Kidney (tissue), 14 donors: Measurements from ENCODE around the gene ALPG. TPM values are rescaled to one million over a fixed set of nuclear protein-coding genes. Genes with fewer than 3 reads are reported as not detected.

ENCODE experiments used
- DNase-seq, 5 donors: peaks; one replicate each; pipeline ENCODE4 v3.0.0-alpha.2; 2013 to 2020
- FAIRE-seq: peaks from 2 replicates; lab custom pipeline; 2012; peaks lifted over from hg19 to GRCh38; lab: Jason Lieb, UNC
- H3K27ac ChIP-seq, 2 donors: one replicate each; pipeline ENCODE4 v1.7.0; 2013; ENCODE audit warnings: low read depth in 2 of 2, low read length in 2 of 2, inconsistent platforms in 1 of 2
- H3K27me3 ChIP-seq: one replicate; pipeline ENCODE4 v1.7.1; 2013; ENCODE audit warnings: low read length, inconsistent platforms; ENCODE audit not compliant: control insufficient read depth, insufficient read depth
- H3K36me3 ChIP-seq, 3 donors: one replicate each; pipeline versions ENCODE4 v1.7.0 to v1.7.1; 2013; ENCODE audit warnings: low read length in 3 of 3, control low read depth in 1 of 3, inconsistent platforms in 1 of 3; ENCODE audit not compliant: insufficient read depth in 3 of 3, control insufficient read depth in 2 of 3
- H3K4me1 ChIP-seq, 3 donors: one replicate each; pipeline versions ENCODE4 v1.7.0 to v1.7.1; 2013; ENCODE audit warnings: low read length in 3 of 3, inconsistent platforms in 1 of 3, low read depth in 1 of 3; ENCODE audit not compliant: control insufficient read depth in 2 of 3, insufficient read depth in 2 of 3
- H3K4me3 ChIP-seq, 3 donors: one replicate each; pipeline versions ENCODE4 v1.7.0 to v1.8.1; 2013; ENCODE audit warnings: low read length in 3 of 3, control low read depth in 1 of 3, inconsistent platforms in 1 of 3
- H3K9ac ChIP-seq, 3 donors: one replicate each; pipeline versions ENCODE4 v1.7.0 to v1.7.1; 2013; ENCODE audit warnings: low read length in 3 of 3, control low read depth in 1 of 3, inconsistent platforms in 1 of 3
- H3K9me3 ChIP-seq, 3 donors: one replicate each; pipeline versions ENCODE4 v1.7.0 to v1.7.1; 2013; ENCODE audit warnings: low read length in 3 of 3, control low read depth in 1 of 3, inconsistent platforms in 1 of 3; ENCODE audit not compliant: control insufficient read depth in 2 of 3, insufficient read depth in 1 of 3
- intact Hi-C: fragments of 100-400 bp; cut with DNase I; formaldehyde crosslinking; loops from one replicate; pipeline ENCODE4 v1.11.1; 2022
- polyA plus RNA-seq: library from polyadenylated mRNA; stranded (reverse); fragments of 350-450 nt; fragmentation: Illumina TruSeq; extraction: RNeasy Lipid Tissue Mini Kit (QIAGEN cat#74804); gene quantifications from one replicate; pipeline ENCODE4 v1.2.3, GENCODE V29; 2014; ENCODE audit warnings: low read depth, low replicate concordance; ENCODE audit not compliant: insufficient read depth
- total RNA-seq: library from RNA; stranded (reverse); fragmentation: NEBNext Ultra II Directional; extraction: Animal tissue kit (Norgen Biotek cat#: 25700); gene quantifications from one replicate; pipeline ENCODE4 v1.2.1, GENCODE V29; 2021
- TF ChIP-seq, protein P1 (sequence below): IDR thresholded peaks from 3 replicates; pipeline ENCODE4 v1.5.1; 2012; ENCODE audit warnings: mild to moderate bottlenecking, moderate library complexity, borderline replicate concordance; ENCODE audit not compliant: insufficient read depth; ENCODE audit errors: extremely low read depth
- donor health status: control.
- donor health status: control.
- donor health status: control.
- donor health status: control.
- donor health status: control.
- donor health status: DM: yes; HTN: yes; CAD: no.
- donor health status: Normal renal cell carcinoma (clear cell type).

ALPG gene
- total and polyA plus RNA-seq, 2 donors from 2014 or later = not detected

DNA sequence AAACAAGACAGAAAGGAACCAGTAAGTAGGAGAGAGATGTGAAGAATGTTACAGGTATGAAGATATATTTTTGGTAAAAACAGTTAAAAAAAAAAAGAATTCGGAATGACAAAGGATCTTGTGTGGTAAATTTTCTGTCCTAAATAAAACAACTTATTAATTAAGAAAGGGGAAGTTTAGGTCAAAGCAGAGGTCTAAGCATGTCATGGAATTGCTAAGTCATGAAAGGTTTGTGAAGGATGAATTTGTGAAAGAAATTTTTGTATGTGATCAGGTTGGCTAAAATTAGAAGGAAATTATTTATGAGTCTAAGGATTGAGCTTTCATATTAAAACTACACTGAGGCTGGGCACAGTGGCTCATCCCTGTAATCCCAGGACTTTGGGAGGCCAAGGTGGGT lies 11.1 kb upstream of the ALPG start:
- H3K27me3 ChIP-seq = no peaks in the 10 kb centered on the region
- no peaks in the 10 kb centered on the region for H3K4me1 ChIP-seq
- DNase-seq = no peak
- H3K9me3 ChIP-seq = no peaks in the 10 kb centered on the region
- no peak for FAIRE-seq
- no peak overlapping the region for H3K9ac ChIP-seq
- TF ChIP-seq, protein P1, sequence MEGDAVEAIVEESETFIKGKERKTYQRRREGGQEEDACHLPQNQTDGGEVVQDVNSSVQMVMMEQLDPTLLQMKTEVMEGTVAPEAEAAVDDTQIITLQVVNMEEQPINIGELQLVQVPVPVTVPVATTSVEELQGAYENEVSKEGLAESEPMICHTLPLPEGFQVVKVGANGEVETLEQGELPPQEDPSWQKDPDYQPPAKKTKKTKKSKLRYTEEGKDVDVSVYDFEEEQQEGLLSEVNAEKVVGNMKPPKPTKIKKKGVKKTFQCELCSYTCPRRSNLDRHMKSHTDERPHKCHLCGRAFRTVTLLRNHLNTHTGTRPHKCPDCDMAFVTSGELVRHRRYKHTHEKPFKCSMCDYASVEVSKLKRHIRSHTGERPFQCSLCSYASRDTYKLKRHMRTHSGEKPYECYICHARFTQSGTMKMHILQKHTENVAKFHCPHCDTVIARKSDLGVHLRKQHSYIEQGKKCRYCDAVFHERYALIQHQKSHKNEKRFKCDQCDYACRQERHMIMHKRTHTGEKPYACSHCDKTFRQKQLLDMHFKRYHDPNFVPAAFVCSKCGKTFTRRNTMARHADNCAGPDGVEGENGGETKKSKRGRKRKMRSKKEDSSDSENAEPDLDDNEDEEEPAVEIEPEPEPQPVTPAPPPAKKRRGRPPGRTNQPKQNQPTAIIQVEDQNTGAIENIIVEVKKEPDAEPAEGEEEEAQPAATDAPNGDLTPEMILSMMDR = no peak
- no peaks in the 10 kb centered on the region for H3K36me3 ChIP-seq
- no peak overlapping the region for H3K27ac ChIP-seq
- no peak overlapping the region for H3K4me3 ChIP-seq
- intact Hi-C loops = no loop called here

DNA sequence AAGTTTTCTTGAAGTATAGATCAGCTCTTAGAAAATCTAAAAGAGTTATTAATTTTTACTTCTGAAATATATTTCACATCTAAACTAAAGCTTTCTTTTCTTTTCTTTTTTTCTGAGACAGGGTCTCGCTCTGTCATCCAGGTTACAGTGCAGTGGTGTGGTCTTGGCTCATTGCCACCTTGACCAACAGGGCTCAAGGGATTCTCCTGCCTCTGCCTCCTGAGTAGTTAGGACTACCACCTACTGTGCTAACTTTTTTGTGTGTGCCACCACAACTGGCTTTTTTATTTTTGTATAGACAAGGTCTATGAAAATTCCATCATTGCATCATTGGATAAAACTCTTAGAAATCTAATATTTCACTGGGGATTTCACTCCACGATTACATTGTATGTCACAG lies 10.0 kb upstream of the ALPG start:
- Histone ChIP-seq H3K9me3 (no peaks in the 10 kb centered on the region), H3K4me3 (no peak overlapping the region), H3K9ac (no peak overlapping the region), H3K27ac (no peak overlapping the region), H3K36me3 (no peaks in the 10 kb centered on the region), H3K27me3 (no peaks in the 10 kb centered on the region), H3K4me1 (no peaks in the 10 kb centered on the region)
- TF ChIP-seq, protein P1 = no peak
- intact Hi-C loops = no loop called here
- DNase-seq (no peak), FAIRE-seq (no peak)

DNA sequence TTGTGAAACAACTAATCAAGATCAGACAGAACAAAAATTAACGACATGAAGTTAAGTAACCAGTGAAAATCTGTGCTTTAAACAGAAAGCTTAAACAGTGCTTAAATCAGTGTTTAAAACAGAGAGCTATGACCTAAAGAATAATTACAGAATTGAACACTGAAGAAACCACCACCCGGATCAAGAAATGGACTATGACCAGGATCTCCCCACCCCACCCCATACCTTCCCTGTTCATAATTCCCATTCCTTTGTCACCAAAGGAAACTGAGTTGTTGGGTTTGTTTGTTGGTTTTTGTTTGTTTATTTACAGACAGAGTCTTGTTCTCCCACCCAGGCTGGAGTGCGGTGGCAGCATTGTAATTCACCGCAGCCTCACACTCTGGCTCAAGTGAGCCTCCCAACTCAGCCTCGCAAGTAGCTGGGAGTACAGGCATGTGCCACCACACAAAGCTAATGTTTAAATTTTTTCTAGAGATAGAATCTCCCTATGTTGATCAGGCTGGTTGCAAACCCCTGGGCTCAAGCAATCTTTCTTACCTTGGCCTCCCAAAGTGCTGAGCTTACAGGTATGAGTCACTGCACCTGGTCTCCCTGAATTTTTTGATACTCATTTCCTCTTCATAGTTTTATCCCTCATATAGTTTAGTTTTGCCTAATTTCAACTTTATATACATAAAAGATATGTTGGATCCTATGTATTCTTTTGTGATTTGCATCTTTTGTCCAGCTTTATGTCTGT lies 8.2 kb upstream of the ALPG start:
- no peaks in the 10 kb centered on the region for H3K27me3 ChIP-seq

More for the DNA sequence above, 8.2 kb upstream of the ALPG start:
- Histone ChIP-seq H3K9me3 (no peaks in the 10 kb centered on the region), H3K27ac (no peak overlapping the region), H3K4me3 (no peak overlapping the region), H3K4me1 (no peaks in the 10 kb centered on the region), H3K36me3 (no peaks in the 10 kb centered on the region), H3K9ac (no peak overlapping the region)
- DNase-seq = no peak
- no peak for FAIRE-seq
- intact Hi-C loops = no loop called here
- TF ChIP-seq, protein P1 = no peak
